ENCODE measurements around the gene IQUB. TPM values are rescaled to one million over a fixed set of nuclear protein-coding genes. Genes with fewer than 3 reads are reported as not detected.
"Not testable (repeated sequence)": the region's sequence is repeated elsewhere in the genome, so short reads cannot be mapped to it uniquely, and the experiment has no call there.

The IQUB gene
- polyA plus RNA-seq, 2 donors: 0.05 to 0.06 TPM

DNA sequence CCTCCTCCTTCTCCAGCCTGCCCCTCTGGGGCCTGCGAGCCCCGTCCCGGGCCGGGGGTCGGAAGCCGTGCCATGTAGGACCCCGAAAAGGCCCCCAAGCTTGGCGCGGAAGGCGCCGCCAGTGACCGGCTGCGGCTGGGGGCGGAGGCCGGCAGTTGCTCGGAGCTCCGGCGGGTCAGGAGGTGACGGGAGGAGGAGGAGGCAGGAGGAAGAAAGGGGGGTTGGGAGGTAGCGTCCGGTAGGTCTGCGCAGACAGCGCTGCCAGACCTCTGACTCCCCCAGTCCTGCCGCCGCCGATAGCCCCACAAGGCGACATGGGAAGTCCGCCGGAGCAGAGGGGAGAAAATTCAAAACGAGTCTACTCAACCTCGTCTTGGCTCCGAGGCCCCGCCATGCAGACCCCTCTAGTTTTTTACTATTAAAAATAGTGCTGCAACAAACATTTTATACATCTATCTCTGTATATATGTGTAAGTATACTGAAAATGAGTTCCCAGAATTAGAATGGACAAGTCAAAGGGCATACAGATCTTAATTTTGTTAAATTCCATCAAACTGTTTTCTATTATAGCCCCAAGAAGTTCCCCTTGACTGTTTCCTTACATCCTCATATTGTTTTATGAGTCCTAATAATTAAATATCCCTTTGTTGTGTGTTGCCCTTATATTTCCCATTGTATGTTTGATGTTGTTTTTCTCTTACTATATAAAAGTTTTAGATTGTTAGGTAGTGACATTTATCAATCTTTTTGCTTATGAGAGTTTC is 1.4 kb downstream of the IQUB start:
- 5 to 7% methylated on average over 7 to 33 of the region's 33 CpGs for WGBS, 2 donors
- not testable (repeated sequence) for H3K36me3 ChIP-seq (ENCODE audit: control insufficient read depth in 2 of 2, insufficient read depth in 2 of 2, low read length in 1 of 2); H3K27ac ChIP-seq (ENCODE audit: low read depth in 2 of 2, low read length in 1 of 2); H3K27me3 ChIP-seq (ENCODE audit: control insufficient read depth in 1 of 2, insufficient read depth in 2 of 2, low read length in 2 of 2); H3K4me1 ChIP-seq (ENCODE audit: control insufficient read depth in 2 of 2, insufficient read depth in 2 of 2, low read length in 1 of 2); H3K9me3 ChIP-seq (ENCODE audit: control insufficient read depth in 2 of 2, insufficient read depth in 1 of 2, low read depth in 1 of 2, low read length in 1 of 2)
- peak overlapping the region; percentile 34 to 42 for H3K4me3 ChIP-seq (ENCODE audit: low read depth in 1 of 2, low read length in 2 of 2)

DNA sequence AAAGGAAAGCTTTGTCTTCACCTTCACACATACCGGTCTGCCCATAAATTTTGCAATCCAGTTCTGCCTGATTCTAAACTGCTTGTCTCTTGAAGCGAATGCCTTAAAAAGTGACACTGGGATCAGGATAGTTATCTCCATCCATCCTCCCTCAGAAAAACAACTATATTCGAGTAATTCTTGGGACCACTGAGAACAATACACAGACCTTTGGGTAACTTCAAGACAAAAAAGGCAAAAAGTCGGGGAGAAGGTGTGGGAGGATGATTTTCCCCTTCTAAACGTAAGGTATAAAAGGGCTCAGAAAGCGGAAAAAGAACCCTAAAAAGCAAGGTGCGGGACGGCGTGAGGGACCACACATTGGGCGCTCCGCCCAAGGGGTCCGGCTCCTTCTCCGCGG is 2.1 kb downstream of the IQUB start:
- not testable (repeated sequence) for H3K27ac ChIP-seq (ENCODE audit: low read depth in 2 of 2, low read length in 1 of 2); H3K9me3 ChIP-seq (ENCODE audit: control insufficient read depth in 2 of 2, insufficient read depth in 1 of 2, low read depth in 1 of 2, low read length in 1 of 2); H3K36me3 ChIP-seq (ENCODE audit: control insufficient read depth in 2 of 2, insufficient read depth in 2 of 2, low read length in 1 of 2); H3K4me1 ChIP-seq (ENCODE audit: control insufficient read depth in 2 of 2, insufficient read depth in 2 of 2, low read length in 1 of 2); H3K27me3 ChIP-seq (ENCODE audit: control insufficient read depth in 1 of 2, insufficient read depth in 2 of 2, low read length in 2 of 2)
- peak overlapping the region in 1 of 2 donors; percentile 34 for H3K4me3 ChIP-seq (ENCODE audit: low read depth in 1 of 2, low read length in 2 of 2)
- 19 to 21% methylated on average over 4 to 5 of the region's 14 CpGs for WGBS, 2 donors

DNA sequence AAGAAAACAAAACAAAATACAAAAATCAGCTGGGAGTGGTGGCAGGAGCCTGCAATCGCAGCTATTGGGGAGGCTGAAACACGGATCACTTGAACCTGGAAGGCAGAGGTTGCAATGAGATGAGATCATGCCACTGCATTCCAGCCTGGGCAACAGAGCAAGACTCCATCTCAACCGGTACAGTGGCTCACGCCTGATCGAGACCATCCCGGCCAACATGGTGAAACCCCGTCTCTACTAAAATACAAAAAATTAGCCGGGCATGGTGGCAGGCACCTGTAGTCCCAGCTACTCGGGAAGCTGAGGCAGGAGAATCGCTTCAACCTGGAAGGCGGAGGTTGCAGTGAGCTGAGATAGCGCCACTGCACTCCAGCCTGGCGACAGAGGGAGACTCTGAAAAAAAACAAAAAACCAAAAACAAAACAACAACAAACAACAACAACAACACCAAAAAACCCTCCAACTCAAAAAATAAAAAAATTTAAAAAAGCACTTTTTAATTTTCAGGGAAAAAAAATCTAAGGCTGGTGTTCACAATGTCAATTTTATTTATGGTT is 4.3 kb downstream of the IQUB start:
- H3K36me3 ChIP-seq (ENCODE audit: control insufficient read depth in 2 of 2, insufficient read depth in 2 of 2, low read length in 1 of 2); H3K4me1 ChIP-seq (ENCODE audit: control insufficient read depth in 2 of 2, insufficient read depth in 2 of 2, low read length in 1 of 2); H3K4me3 ChIP-seq (ENCODE audit: low read depth in 1 of 2, low read length in 2 of 2); H3K27me3 ChIP-seq (ENCODE audit: control insufficient read depth in 1 of 2, insufficient read depth in 2 of 2, low read length in 2 of 2); H3K9me3 ChIP-seq (ENCODE audit: control insufficient read depth in 2 of 2, insufficient read depth in 1 of 2, low read depth in 1 of 2, low read length in 1 of 2); H3K27ac ChIP-seq (ENCODE audit: low read depth in 2 of 2, low read length in 1 of 2): not testable (repeated sequence)
- WGBS, 2 donors: 96% methylated on average over 13 of the region's 13 CpGs

DNA sequence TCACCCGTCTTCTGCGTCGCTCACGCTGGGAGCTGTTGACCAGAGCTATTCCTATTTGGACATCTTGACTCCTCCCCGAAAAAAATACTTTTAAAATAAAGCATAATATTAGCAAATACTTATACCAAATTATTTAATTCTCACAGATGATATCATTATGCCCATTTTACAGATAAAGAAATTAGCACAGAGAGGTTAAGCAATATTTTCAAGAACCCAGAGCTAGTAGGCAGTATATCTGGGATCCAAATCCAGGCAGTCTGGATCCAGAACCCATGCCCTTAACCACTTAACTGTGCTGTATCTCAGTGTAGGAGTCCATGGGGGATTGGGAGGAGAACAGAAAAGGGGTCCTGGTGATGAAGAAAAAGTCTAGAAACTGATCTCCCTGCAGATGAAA is 6.1 kb downstream of the IQUB start:
- Histone ChIP-seq H3K27me3 (ENCODE audit: control insufficient read depth in 1 of 2, insufficient read depth in 2 of 2, low read length in 2 of 2) (no peaks in the 10 kb centered on the region), H3K36me3 (ENCODE audit: control insufficient read depth in 2 of 2, insufficient read depth in 2 of 2, low read length in 1 of 2) (no peaks in the 10 kb centered on the region), H3K9me3 (ENCODE audit: control insufficient read depth in 2 of 2, insufficient read depth in 1 of 2, low read depth in 1 of 2, low read length in 1 of 2) (no peaks in the 10 kb centered on the region), H3K4me1 (ENCODE audit: control insufficient read depth in 2 of 2, insufficient read depth in 2 of 2, low read length in 1 of 2) (no peaks in the 10 kb centered on the region), H3K27ac (ENCODE audit: low read depth in 2 of 2, low read length in 1 of 2) (no peak overlapping the region), H3K4me3 (ENCODE audit: low read depth in 1 of 2, low read length in 2 of 2) (no peak overlapping the region)
- WGBS, 2 donors: 85 to 90% methylated on average over 5 of the region's 5 CpGs

DNA sequence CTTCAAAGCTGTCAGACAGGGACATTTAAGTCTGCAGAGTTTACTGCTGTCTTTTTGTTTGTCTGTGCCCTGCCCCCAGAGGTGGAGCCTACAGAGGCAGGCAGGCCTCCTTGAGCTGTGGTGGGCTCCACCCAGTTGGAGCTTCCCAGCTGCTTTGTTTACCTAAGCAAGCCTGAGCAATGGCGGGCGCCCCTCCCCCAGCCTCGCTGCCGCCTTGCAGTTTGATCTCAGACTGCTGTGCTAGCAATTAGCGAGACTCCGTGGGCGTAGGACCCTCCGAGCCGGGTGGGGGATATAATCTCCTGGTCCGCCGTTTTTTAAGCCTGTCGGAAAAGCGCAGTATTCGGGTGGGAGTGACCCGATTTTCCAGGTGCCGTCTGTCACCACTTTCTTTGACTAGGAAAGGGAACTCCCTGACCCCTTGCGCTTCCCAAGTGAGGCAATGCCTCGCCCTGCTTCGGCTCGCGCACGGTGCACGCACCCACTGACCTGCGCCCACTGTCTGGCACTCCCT is 6.6 kb downstream of the IQUB start:
- H3K36me3 ChIP-seq (ENCODE audit: control insufficient read depth in 2 of 2, insufficient read depth in 2 of 2, low read length in 1 of 2); H3K9me3 ChIP-seq (ENCODE audit: control insufficient read depth in 2 of 2, insufficient read depth in 1 of 2, low read depth in 1 of 2, low read length in 1 of 2); H3K4me3 ChIP-seq (ENCODE audit: low read depth in 1 of 2, low read length in 2 of 2); H3K27me3 ChIP-seq (ENCODE audit: control insufficient read depth in 1 of 2, insufficient read depth in 2 of 2, low read length in 2 of 2); H3K27ac ChIP-seq (ENCODE audit: low read depth in 2 of 2, low read length in 1 of 2); H3K4me1 ChIP-seq (ENCODE audit: control insufficient read depth in 2 of 2, insufficient read depth in 2 of 2, low read length in 1 of 2): not testable (repeated sequence)
- 75 to 79% methylated on average over 11 to 22 of the region's 24 CpGs for WGBS, 2 donors

DNA sequence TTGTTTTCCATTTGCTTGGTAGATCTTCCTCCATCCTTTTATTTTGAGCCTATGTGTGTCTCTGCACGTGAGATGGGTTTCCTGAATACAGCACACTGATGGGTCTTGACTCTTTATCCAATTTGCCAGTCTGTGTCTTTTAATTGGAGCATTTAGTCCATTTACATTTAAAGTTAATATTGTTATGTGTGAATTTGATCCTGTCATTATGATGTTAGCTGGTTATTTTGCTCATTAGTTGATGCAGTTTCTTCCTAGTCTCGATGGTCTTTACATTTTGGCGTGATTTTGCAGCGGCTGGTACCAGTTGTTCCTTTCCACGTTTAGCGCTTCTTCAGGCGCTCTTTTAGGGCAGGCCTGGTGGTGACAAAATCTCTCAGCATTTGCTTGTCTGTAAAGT is 7.9 kb downstream of the IQUB start:
- WGBS, 2 donors: 95 to 96% methylated on average over 6 of the region's 7 CpGs

DNA sequence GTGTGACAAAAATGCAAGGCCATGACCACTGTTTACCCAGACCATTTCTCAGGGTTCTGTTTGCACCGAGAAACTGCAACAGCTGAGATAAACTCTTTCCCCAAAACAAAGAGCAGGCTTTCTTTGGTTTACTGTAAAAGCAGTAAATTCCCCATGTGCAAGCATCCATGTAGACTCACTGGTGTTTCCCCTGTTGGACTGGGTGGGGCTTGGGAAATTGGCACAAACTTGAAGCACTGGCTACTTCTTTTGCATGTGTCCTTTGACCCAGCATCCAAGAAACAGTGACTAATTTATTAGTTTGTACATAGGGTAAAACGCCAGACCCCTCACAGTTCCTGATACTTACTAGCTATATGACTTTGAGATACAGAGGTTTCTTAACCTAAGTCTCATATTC is 12.3 kb downstream of the IQUB start:
- no peaks in the 10 kb centered on the region for H3K4me1 ChIP-seq (ENCODE audit: control insufficient read depth in 2 of 2, insufficient read depth in 2 of 2, low read length in 1 of 2)
- no peaks in the 10 kb centered on the region for H3K27me3 ChIP-seq (ENCODE audit: control insufficient read depth in 1 of 2, insufficient read depth in 2 of 2, low read length in 2 of 2)
- H3K9me3 ChIP-seq (ENCODE audit: control insufficient read depth in 2 of 2, insufficient read depth in 1 of 2, low read depth in 1 of 2, low read length in 1 of 2): no peaks in the 10 kb centered on the region
- H3K4me3 ChIP-seq (ENCODE audit: low read depth in 1 of 2, low read length in 2 of 2): no peak overlapping the region
- WGBS, 2 donors: 53 to 66% methylated on average over 2 of the region's 2 CpGs
- H3K27ac ChIP-seq (ENCODE audit: low read depth in 2 of 2, low read length in 1 of 2): no peak overlapping the region
- H3K36me3 ChIP-seq (ENCODE audit: control insufficient read depth in 2 of 2, insufficient read depth in 2 of 2, low read length in 1 of 2): no peaks in the 10 kb centered on the region

More for the DNA sequence above, 7.9 kb downstream of the IQUB start:
- not testable (repeated sequence) for H3K27me3 ChIP-seq (ENCODE audit: control insufficient read depth in 1 of 2, insufficient read depth in 2 of 2, low read length in 2 of 2); H3K9me3 ChIP-seq (ENCODE audit: control insufficient read depth in 2 of 2, insufficient read depth in 1 of 2, low read depth in 1 of 2, low read length in 1 of 2); H3K4me1 ChIP-seq (ENCODE audit: control insufficient read depth in 2 of 2, insufficient read depth in 2 of 2, low read length in 1 of 2); H3K36me3 ChIP-seq (ENCODE audit: control insufficient read depth in 2 of 2, insufficient read depth in 2 of 2, low read length in 1 of 2); H3K4me3 ChIP-seq (ENCODE audit: low read depth in 1 of 2, low read length in 2 of 2); H3K27ac ChIP-seq (ENCODE audit: low read depth in 2 of 2, low read length in 1 of 2)

DNA sequence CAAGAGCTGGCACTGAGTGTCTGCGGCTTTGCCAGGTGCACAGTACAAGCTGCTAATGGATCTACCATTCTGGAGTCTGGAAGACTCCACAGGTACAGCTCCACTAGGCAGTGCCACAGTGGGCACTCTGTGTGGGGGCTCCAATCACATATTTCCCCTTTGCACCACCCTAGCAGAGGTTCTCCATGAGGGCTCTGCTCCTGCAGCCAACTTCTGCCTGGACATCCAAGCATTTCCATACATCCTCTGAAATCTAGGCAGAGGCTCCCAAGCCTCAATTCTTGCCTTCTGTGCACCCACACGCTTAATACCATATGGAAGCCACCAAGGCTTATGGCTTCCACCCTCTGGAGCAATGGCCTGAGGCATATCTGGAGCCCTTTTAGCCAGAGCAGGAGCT is 29.2 kb downstream of the IQUB start:
- peaks cover 0 to 3% of the 10 kb centered on the region in 2 donors for H3K27me3 ChIP-seq (ENCODE audit: control insufficient read depth in 1 of 2, insufficient read depth in 2 of 2, low read length in 2 of 2)
- H3K27ac ChIP-seq (ENCODE audit: low read depth in 2 of 2, low read length in 1 of 2): no peak overlapping the region
- 93 to 94% methylated on average over 2 of the region's 2 CpGs for WGBS, 2 donors
- no peaks in the 10 kb centered on the region for H3K9me3 ChIP-seq (ENCODE audit: control insufficient read depth in 2 of 2, insufficient read depth in 1 of 2, low read depth in 1 of 2, low read length in 1 of 2)
- no peaks in the 10 kb centered on the region for H3K4me1 ChIP-seq (ENCODE audit: control insufficient read depth in 2 of 2, insufficient read depth in 2 of 2, low read length in 1 of 2)
- no peak overlapping the region for H3K4me3 ChIP-seq (ENCODE audit: low read depth in 1 of 2, low read length in 2 of 2)
- no peaks in the 10 kb centered on the region for H3K36me3 ChIP-seq (ENCODE audit: control insufficient read depth in 2 of 2, insufficient read depth in 2 of 2, low read length in 1 of 2)

DNA sequence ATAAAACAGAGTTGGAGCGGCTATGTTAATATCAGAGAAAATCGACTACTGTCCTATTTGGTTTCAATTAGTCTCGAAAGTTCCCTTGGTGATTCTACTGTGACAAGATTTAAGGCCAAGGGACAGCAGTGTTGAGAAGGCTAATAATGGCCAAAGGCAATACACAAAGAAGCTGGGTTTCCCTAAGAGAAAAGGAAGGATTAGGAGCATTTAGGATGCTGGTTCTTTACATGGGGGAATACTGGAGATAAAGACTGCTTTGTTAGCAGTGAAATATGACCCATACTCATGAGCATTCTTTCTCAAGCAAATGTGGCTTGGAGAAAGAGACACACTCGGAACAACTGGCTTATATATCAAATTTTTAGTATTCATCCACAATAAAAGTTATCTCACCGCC is 32.2 kb downstream of the IQUB start:
- 84 to 85% methylated on average over 5 of the region's 5 CpGs for WGBS, 2 donors
- Histone ChIP-seq H3K4me3 (ENCODE audit: low read depth in 1 of 2, low read length in 2 of 2) (no peak overlapping the region), H3K36me3 (ENCODE audit: control insufficient read depth in 2 of 2, insufficient read depth in 2 of 2, low read length in 1 of 2) (no peaks in the 10 kb centered on the region), H3K9me3 (ENCODE audit: control insufficient read depth in 2 of 2, insufficient read depth in 1 of 2, low read depth in 1 of 2, low read length in 1 of 2) (no peaks in the 10 kb centered on the region), H3K27ac (ENCODE audit: low read depth in 2 of 2, low read length in 1 of 2) (no peak overlapping the region), H3K27me3 (ENCODE audit: control insufficient read depth in 1 of 2, insufficient read depth in 2 of 2, low read length in 2 of 2) (peaks cover 0 to 3% of the 10 kb centered on the region in 2 donors), H3K4me1 (ENCODE audit: control insufficient read depth in 2 of 2, insufficient read depth in 2 of 2, low read length in 1 of 2) (no peaks in the 10 kb centered on the region)

Measured in esophagus (tissue), 2 donors.